ENCODE measurements around the gene HIPK2. TPM values are rescaled to one million over a fixed set of nuclear protein-coding genes. Genes with fewer than 3 reads are reported as not detected.

The HIPK2 gene
- total RNA-seq, 1 experiment from 2014 or later, result 33.4 TPM

DNA sequence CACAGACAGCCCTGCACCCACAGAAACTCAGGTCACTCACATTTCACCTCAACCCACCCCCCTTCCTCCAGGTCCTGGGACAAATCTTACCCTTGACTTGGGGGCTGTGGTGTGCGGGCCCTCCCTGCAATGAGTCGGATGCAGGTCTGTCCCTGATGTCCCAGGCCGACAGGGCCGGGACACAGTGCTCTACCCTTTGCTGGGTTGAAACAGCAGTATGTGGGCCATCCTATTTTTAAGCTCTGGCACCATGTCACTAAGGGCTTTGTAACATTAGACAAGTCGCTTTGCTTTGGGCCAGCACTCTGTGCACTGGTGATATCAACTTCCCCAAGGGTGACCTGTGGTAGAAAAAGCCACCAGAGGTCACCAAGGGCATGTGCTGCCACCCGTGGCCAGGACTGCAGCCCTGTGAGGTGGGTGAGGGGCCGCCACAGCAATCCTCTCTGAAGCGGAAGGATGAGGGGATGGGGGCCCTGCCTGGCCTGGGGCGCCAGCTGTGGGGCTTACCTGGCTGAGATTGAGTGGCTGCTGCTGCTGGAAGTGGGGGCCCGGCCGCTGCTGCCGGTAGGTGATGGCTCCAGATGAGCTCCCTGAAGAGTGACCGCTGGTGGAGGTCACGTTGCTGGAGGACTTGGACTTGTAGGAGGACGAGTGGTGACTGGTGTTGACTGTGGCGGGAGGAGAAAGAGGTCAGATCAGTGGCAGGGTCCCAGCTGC lies 203.0 kb downstream of the HIPK2 start:
- TF ChIP-seq CTCF (IDR thresholded peaks at IDR 0.05; ENCODE audit: unreplicated experiment), result no peak
- CTCF ChIA-PET, result no interaction called here
- intact Hi-C loops (cut with micrococcal nuclease; ENCODE audit: unreplicated experiment), result no loop called here
- Mint-ChIP-seq H3K27ac (ENCODE audit: unreplicated experiment) (no peak overlapping the region), H3K4me1 (ENCODE audit: low read depth, unreplicated experiment) (no peaks in the 10 kb centered on the region), H3K9me3 (ENCODE audit: low read depth, unreplicated experiment) (no peaks in the 10 kb centered on the region), H3K27me3 (ENCODE audit: unreplicated experiment) (no peaks in the 10 kb centered on the region), H3K36me3 (ENCODE audit: insufficient read depth, unreplicated experiment) (no peaks in the 10 kb centered on the region), H3K4me3 (ENCODE audit: low read depth, unreplicated experiment) (no peak overlapping the region)
- DNase-seq, result no peak
- no TSS peak for BruUV-seq (replicated peaks)

DNA sequence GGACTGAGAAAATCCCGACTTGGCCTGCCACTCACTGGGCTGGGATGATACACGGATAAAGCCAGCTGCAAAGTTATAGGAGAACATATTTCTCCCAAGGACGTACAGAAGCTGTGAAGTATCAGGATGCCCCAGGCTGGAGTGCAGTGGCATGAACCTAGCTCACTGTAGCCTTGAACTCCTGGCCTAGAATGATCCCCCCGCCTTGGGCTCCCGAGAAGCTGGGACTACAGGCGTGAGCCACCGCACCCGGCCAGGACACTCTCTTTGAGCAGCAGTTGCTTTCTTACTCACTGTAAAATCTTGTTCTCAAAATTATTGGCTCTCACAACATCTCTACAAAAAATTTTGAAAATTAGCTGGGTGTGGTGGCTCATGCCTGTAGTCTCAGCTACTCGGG lies 203.9 kb downstream of the HIPK2 start:
- no TSS peak for BruUV-seq (replicated peaks)
- H3K9me3 Mint-ChIP-seq (ENCODE audit: low read depth, unreplicated experiment), result no peaks in the 10 kb centered on the region

GRCh38 chr7:139572704-139573385 lies 205.0 kb downstream of the HIPK2 start:
- Mint-ChIP-seq H3K9me3 (ENCODE audit: low read depth, unreplicated experiment) (no peaks in the 10 kb centered on the region), H3K36me3 (ENCODE audit: insufficient read depth, unreplicated experiment) (no peaks in the 10 kb centered on the region), H3K4me3 (ENCODE audit: low read depth, unreplicated experiment) (no peak overlapping the region), H3K27ac (ENCODE audit: unreplicated experiment) (no peak overlapping the region), H3K4me1 (ENCODE audit: low read depth, unreplicated experiment) (no peaks in the 10 kb centered on the region), H3K27me3 (ENCODE audit: unreplicated experiment) (no peaks in the 10 kb centered on the region)
- intact Hi-C loops (cut with micrococcal nuclease; ENCODE audit: unreplicated experiment), result no loop called here
- CTCF ChIA-PET, result interaction anchor here (0.7 kb wide), 1 partner anchor 1018 kb away, joined by 3 read pairs; no protein-coding TSS in a partner anchor
- TF ChIP-seq CTCF (IDR thresholded peaks at IDR 0.05; ENCODE audit: unreplicated experiment), result no peak
- DNase-seq, result no peak
- no TSS peak for BruUV-seq (replicated peaks)

More for the DNA sequence above, 203.9 kb downstream of the HIPK2 start:
- Mint-ChIP-seq H3K27ac (ENCODE audit: unreplicated experiment) (no peak overlapping the region), H3K4me3 (ENCODE audit: low read depth, unreplicated experiment) (no peak overlapping the region), H3K4me1 (ENCODE audit: low read depth, unreplicated experiment) (no peaks in the 10 kb centered on the region), H3K36me3 (ENCODE audit: insufficient read depth, unreplicated experiment) (no peaks in the 10 kb centered on the region), H3K27me3 (ENCODE audit: unreplicated experiment) (no peaks in the 10 kb centered on the region)
- intact Hi-C loops (cut with micrococcal nuclease; ENCODE audit: unreplicated experiment), result no loop called here
- no peak for DNase-seq
- no peak for TF ChIP-seq CTCF (IDR thresholded peaks at IDR 0.05; ENCODE audit: unreplicated experiment)
- CTCF ChIA-PET, result no interaction called here

GRCh38 chr7:139572071-139572470 lies 205.7 kb downstream of the HIPK2 start:
- CTCF ChIA-PET, result interaction anchor here (0.7 to 1.1 kb wide), 2 partner anchors 30 to 1019 kb away, joined by 3 read pairs; no protein-coding TSS in a partner anchor
- no peak for TF ChIP-seq CTCF (IDR thresholded peaks at IDR 0.05; ENCODE audit: unreplicated experiment)
- H3K4me3 Mint-ChIP-seq (ENCODE audit: low read depth, unreplicated experiment), result no peak overlapping the region
- no peak for DNase-seq
- intact Hi-C loops (cut with micrococcal nuclease; ENCODE audit: unreplicated experiment), result no loop called here
- no peaks in the 10 kb centered on the region for H3K27me3 Mint-ChIP-seq (ENCODE audit: unreplicated experiment)
- no peaks in the 10 kb centered on the region for H3K36me3 Mint-ChIP-seq (ENCODE audit: insufficient read depth, unreplicated experiment)
- H3K4me1 Mint-ChIP-seq (ENCODE audit: low read depth, unreplicated experiment), result no peaks in the 10 kb centered on the region
- H3K9me3 Mint-ChIP-seq (ENCODE audit: low read depth, unreplicated experiment), result no peaks in the 10 kb centered on the region
- no peak overlapping the region for H3K27ac Mint-ChIP-seq (ENCODE audit: unreplicated experiment)
- BruUV-seq (replicated peaks), result no TSS peak

Data from Calu3 (cell line).